ENCODE results near the gene COL9A1.

COL9A1 gene

DNA sequence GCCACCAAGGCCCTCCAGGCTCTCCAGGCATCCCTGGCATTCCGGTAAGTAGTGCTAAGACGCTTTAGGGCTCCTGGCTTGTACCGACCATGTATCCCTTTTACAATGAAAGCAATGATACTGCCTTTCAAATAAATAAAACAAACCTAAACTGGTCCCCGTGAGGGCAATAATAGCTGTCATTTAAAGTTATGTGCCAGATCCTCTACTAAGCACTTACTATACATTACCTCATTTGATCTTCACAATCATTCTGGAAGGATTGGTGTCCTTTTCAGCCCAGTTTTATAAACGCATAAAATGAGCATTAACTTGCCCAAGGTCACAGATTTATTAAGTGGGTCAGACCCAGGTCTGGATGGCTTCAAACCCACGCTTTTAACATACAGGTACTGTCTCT, 114.7 kb downstream of the COL9A1 start:
- H2AFZ ChIP-seq (ENCODE audit: low read depth, low read length, severe bottlenecking), result no peak overlapping the region
- H3K27ac ChIP-seq (ENCODE audit: low read depth, low read length), result no peak overlapping the region

DNA sequence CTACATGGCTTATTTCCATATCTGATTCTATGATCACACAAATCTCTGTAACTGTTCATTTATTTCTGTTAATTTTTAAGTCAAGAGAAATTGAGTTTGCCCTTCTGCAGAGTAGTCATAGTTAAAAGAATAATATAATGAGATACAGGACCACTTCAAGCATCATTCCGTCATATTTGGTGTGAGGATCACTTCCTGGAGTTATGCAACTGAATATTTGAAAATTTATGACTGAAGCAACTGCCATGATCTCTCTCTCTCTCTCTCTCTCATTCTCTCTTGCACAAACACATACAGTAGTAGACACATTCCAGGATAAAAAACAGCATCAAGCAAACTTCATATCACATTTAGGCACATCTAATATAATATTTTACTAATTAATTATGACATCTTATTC, 116.4 kb downstream of the COL9A1 start:
- TF ChIP-seq EZH2phosphoT487 (conservative IDR thresholded peaks at IDR 0.05; ENCODE audit: low read length), result no peak
- TF ChIP-seq, protein P1, sequence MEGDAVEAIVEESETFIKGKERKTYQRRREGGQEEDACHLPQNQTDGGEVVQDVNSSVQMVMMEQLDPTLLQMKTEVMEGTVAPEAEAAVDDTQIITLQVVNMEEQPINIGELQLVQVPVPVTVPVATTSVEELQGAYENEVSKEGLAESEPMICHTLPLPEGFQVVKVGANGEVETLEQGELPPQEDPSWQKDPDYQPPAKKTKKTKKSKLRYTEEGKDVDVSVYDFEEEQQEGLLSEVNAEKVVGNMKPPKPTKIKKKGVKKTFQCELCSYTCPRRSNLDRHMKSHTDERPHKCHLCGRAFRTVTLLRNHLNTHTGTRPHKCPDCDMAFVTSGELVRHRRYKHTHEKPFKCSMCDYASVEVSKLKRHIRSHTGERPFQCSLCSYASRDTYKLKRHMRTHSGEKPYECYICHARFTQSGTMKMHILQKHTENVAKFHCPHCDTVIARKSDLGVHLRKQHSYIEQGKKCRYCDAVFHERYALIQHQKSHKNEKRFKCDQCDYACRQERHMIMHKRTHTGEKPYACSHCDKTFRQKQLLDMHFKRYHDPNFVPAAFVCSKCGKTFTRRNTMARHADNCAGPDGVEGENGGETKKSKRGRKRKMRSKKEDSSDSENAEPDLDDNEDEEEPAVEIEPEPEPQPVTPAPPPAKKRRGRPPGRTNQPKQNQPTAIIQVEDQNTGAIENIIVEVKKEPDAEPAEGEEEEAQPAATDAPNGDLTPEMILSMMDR (IDR thresholded peaks at IDR 0.05; ENCODE audit: insufficient read depth, low read length, poor library complexity, severe bottlenecking), result no peak
- H3K36me3 ChIP-seq (ENCODE audit: low read length), result no peaks in the 10 kb centered on the region

More for the DNA sequence above, 114.7 kb downstream of the COL9A1 start:
- H3K9ac ChIP-seq (ENCODE audit: low read length), result no peak overlapping the region
- H3K79me2 ChIP-seq (ENCODE audit: insufficient read depth, low read length), result no peaks in the 10 kb centered on the region
- H4K20me1 ChIP-seq (ENCODE audit: low read depth, low read length), result no peaks in the 10 kb centered on the region
- no peaks in the 10 kb centered on the region for H3K9me2 ChIP-seq (replicated peaks; ENCODE audit: insufficient read depth, low read length)
- no peak overlapping the region for H3K4me3 ChIP-seq (ENCODE audit: insufficient read depth, low read length, poor library complexity, severe bottlenecking)
- TF ChIP-seq, protein P1 (IDR thresholded peaks at IDR 0.05; ENCODE audit: insufficient read depth, low read length, poor library complexity, severe bottlenecking), result no peak
- TF ChIP-seq EZH2phosphoT487 (conservative IDR thresholded peaks at IDR 0.05; ENCODE audit: low read length), result no peak
- H3F3A ChIP-seq (ENCODE audit: insufficient read depth), result no peaks in the 10 kb centered on the region
- no peak overlapping the region for H3K4me2 ChIP-seq (ENCODE audit: low read depth, low read length, poor library complexity, severe bottlenecking)
- no peaks in the 10 kb centered on the region for H3K36me3 ChIP-seq (ENCODE audit: low read length)
- H3K27me3 ChIP-seq (ENCODE audit: low read length), result no peaks in the 10 kb centered on the region
- H3K9me3 ChIP-seq (ENCODE audit: insufficient read depth, low read length), result no peaks in the 10 kb centered on the region

DNA sequence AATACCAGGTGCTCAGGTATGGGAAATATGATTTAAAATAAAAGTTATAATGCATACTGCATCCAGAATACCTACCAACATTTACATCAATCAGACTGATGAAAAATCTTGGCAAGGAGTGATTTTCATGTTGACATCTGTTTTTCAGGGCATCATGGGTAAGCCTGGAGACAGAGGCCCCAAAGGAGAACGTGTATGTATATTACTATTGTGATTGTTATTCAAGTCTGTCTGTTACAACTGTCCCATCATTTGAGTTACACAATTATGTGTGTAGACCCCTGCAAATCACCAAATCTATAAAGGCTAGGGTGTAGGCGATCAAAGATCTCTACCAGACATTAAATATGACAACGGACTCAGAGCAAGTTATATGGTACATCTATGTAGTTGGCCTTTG, 118.2 kb downstream of the COL9A1 start:
- Histone ChIP-seq H3K9me2 (replicated peaks; ENCODE audit: insufficient read depth, low read length) (no peaks in the 10 kb centered on the region), H3K9ac (ENCODE audit: low read length) (no peak overlapping the region), H3K27ac (ENCODE audit: low read depth, low read length) (no peak overlapping the region), H3K79me2 (ENCODE audit: insufficient read depth, low read length) (no peaks in the 10 kb centered on the region), H3K4me3 (ENCODE audit: insufficient read depth, low read length, poor library complexity, severe bottlenecking) (no peak overlapping the region), H3K27me3 (ENCODE audit: low read length) (no peaks in the 10 kb centered on the region), H3F3A (ENCODE audit: insufficient read depth) (no peaks in the 10 kb centered on the region), H3K9me3 (ENCODE audit: insufficient read depth, low read length) (no peaks in the 10 kb centered on the region), H2AFZ (ENCODE audit: low read depth, low read length, severe bottlenecking) (no peak overlapping the region), H3K4me2 (ENCODE audit: low read depth, low read length, poor library complexity, severe bottlenecking) (no peak overlapping the region), H4K20me1 (ENCODE audit: low read depth, low read length) (no peaks in the 10 kb centered on the region), H3K36me3 (ENCODE audit: low read length) (no peaks in the 10 kb centered on the region)
- TF ChIP-seq, protein P1 (IDR thresholded peaks at IDR 0.05; ENCODE audit: insufficient read depth, low read length, poor library complexity, severe bottlenecking), result no peak
- no peak for TF ChIP-seq EZH2phosphoT487 (conservative IDR thresholded peaks at IDR 0.05; ENCODE audit: low read length)

More for the DNA sequence above, 116.4 kb downstream of the COL9A1 start:
- H3K27me3 ChIP-seq (ENCODE audit: low read length), result no peaks in the 10 kb centered on the region
- H3K4me3 ChIP-seq (ENCODE audit: insufficient read depth, low read length, poor library complexity, severe bottlenecking), result no peak overlapping the region
- no peak overlapping the region for H3K27ac ChIP-seq (ENCODE audit: low read depth, low read length)
- no peak overlapping the region for H2AFZ ChIP-seq (ENCODE audit: low read depth, low read length, severe bottlenecking)
- H3F3A ChIP-seq (ENCODE audit: insufficient read depth), result no peaks in the 10 kb centered on the region
- no peaks in the 10 kb centered on the region for H4K20me1 ChIP-seq (ENCODE audit: low read depth, low read length)
- no peaks in the 10 kb centered on the region for H3K9me2 ChIP-seq (replicated peaks; ENCODE audit: insufficient read depth, low read length)
- H3K9ac ChIP-seq (ENCODE audit: low read length), result no peak overlapping the region
- H3K4me2 ChIP-seq (ENCODE audit: low read depth, low read length, poor library complexity, severe bottlenecking), result no peak overlapping the region
- H3K79me2 ChIP-seq (ENCODE audit: insufficient read depth, low read length), result no peaks in the 10 kb centered on the region
- H3K9me3 ChIP-seq (ENCODE audit: insufficient read depth, low read length), result no peaks in the 10 kb centered on the region
